HG03439 (cell line): ENCODE results near the gene MDN1.

ENCODE experiments used
- ATAC-seq: cut with Tn5 transposase; IDR thresholded peaks from one replicate; pipeline ENCODE4 v1.9.1; 2021; ENCODE audit warnings: mild to moderate bottlenecking, moderate library complexity; ENCODE audit not compliant: unreplicated experiment

Gene MDN1

DNA sequence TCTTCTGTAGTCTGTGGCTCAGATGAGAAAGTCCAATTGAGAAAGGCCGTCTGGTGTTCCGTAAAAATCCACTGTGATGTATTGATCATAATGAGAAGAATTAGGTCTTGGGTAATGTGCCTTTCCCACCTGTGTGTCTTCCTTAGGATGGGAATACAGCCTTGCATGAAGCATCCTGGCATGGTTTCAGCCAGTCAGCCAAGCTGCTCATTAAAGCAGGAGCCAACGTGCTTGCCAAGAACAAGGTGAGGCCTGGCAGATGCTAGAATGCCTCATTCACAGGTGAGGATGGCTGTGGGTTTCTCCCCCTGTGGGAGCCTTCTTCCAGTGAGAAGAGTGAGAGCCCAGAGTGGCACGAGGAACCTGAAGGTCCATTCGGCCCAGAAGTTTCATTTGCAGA, 213.7 kb downstream of the MDN1 start:
- no peak for ATAC-seq

DNA sequence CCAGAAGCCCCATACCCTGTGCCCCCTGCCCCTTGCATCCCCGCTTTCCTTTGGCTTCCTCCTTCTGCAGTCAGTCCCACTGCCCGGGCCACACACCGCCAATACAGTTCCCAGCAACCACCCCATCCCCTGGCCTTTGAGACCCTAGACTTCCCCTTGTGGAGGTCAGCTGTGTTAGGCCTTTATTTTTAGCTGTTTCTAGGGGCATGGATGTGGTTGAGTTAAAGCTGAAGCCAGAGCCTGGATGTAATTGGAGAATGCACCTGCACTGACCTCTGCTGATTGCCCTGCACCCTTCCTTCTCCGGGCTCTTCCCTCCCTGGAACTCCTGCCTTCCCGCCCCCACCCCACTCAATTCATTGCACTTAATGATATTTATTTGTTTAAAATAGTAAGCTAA, 214.9 kb downstream of the MDN1 start:
- ATAC-seq, result no peak

DNA sequence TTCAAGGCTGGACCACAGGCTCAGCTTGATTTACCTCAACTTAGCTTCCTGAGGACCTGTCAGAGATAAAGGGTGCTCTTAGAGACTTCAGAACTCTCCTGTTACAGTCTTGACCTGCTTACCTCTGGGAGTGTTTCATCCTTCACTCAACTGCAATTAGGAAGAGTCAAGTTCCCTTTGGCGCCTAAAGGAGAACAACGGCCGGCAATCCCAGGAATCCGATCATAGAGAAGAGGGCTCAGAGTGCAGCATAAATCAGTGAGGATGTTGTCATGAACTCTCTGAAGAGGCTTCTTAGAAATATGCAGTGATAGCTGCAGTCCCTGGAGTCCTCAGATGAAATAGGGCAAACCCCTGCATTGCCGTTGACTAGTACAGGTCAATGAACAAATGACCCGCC, 217.4 kb downstream of the MDN1 start:
- no peak for ATAC-seq

DNA sequence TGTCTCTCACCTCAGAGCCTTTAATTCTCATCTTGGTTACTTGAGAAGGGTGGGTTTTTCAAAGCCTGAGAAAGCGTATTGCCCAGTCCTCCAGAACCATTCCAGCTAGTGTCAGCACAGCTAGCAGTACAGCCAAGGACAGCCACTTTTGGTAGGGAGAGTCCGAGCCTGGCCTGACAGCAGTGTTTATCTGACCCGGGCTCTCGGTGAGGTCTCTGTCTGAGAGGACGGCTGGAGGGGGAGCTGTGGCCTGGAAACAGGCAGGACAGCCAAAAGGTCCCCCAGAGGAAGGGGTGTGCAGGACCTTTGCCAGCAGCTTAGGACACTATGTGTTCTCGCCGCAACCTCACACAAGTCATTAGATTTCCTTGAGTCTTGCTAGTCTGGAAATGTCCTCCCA, 219.9 kb downstream of the MDN1 start:
- ATAC-seq, result no peak

DNA sequence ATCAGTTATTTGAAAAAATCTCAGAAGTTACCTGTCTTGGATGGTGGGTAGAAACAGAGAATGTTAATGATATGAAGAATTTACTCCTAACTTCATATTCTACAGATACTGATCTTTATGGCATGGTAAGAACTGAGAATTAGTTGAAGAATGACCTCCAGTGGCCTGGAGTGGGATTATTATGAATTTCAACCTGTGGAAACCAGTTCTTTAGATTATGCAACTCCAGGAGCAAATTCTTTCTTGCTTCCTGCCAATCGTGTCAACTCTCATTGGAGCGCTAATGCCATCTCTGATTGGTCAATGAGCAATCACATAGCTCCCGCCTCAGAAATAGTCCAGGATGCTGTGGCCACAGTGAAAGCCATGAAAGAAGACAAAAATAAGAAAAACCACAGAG, 221.6 kb downstream of the MDN1 start:
- no peak for ATAC-seq

DNA sequence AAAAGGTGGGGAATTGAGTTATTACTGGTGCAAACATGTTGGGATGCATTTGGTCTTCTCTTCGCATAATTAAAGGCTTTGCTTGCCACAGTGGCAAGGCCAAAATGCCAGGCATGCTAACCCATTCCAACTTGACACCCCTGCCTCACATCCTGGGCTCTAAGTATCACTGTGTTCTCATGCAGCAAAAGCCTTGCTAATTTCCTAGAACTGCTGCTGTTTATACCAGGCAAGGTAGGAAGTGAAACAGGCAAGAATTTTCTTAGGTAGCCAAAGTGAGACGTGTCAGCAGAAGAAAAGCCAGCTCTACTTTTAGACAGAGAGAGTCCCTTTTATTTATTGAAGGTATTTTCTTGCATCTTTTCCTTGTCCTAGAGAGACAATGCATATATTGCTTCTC, 222.2 kb downstream of the MDN1 start:
- no peak for ATAC-seq

DNA sequence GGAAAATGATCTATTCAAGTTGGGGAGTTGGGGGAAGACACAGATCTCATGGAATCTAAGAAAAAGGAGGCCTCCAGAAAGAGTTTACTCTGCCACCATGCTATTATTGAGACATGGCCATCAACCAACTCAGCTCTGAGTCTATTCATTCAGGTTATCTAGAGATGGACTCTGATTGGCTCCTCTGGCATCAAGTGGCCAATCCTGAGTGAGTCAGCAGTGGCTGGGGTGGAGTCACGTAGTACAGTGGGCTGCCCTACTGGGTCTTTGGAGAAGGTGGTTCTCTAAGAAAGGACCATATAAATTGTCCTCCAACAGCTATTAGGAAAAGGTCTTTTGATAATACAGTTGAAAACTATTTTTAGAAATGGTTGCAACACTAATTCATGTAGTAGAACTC, 223.1 kb downstream of the MDN1 start:
- no peak for ATAC-seq

DNA sequence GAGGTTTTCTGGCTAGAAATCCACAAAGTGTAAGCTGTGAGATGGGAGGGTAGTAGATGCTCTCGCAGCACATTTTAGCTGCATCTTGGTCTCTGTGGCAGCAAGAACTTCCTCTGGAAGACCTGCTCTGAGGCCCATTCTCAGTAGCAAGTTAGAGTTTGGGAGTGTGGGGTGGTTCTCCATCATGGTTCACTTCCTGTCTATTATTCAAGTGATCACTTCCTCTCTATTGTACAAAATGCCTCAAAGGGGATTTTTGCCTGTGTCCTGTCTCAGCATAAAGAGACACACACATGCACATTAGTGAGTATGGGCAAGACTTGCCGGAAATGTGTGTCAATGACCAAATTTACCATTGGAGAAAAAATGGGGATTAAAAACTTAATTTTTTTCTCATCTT, 223.5 kb downstream of the MDN1 start:
- peak; percentile 77 for ATAC-seq
